DMS153 (cell line): Measurements from ENCODE around the gene KRTAP5-10.
"Not testable (repeated sequence)": the region's sequence is repeated elsewhere in the genome, so short reads cannot be mapped to it uniquely, and the experiment has no call there.

ENCODE experiments used
- DNase-seq: peaks from one replicate; lab custom pipeline; 2025; lab: John Stamatoyannopoulos, UW

Gene KRTAP5-10

DNA sequence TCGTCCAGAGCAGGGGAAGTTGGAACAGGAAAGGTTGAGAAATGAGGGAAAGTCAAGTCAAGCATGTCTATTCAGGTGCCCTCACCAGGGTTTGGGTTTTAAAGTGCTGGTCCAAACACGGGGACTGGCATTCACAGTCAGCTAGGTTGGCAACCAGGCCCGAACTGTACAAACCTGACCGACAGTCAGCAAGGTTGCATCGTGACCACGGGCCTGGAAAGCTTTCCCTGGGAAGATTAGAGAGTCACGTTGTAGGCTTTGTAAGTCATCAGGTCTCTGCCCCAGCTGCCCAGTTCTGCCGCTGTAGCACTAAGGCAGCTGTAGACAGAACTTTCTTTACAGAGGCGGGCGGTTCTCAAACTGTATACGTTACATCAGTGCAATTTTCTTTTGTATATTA, 7.4 kb downstream of the KRTAP5-10 start:
- DNase-seq: no peak

DNA sequence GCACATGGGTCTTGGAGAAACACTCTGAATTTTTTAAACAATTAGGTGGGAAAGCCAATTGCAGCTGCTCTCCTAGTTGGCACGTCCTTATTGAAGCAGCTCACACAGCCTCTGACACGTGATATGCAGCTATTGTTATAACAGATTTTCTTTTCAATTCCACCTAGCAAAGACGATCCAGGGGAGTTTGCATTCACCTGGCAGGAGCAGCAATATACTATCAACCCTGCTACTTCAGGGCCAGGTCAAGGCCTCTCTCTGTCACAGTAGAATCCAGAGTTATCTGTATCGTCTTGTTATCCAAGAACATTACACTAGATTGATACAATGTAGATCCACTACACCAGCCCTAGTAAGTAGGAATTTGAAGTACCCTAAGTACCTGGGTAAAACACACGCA, 9.1 kb downstream of the KRTAP5-10 start:
- no peak for DNase-seq

GRCh38 chr11:71575723-71576424, 10.5 kb downstream of the KRTAP5-10 start:
- no peak for DNase-seq

GRCh38 chr11:71576688-71577465, 11.5 kb downstream of the KRTAP5-10 start:
- DNase-seq: not testable (repeated sequence)

DNA sequence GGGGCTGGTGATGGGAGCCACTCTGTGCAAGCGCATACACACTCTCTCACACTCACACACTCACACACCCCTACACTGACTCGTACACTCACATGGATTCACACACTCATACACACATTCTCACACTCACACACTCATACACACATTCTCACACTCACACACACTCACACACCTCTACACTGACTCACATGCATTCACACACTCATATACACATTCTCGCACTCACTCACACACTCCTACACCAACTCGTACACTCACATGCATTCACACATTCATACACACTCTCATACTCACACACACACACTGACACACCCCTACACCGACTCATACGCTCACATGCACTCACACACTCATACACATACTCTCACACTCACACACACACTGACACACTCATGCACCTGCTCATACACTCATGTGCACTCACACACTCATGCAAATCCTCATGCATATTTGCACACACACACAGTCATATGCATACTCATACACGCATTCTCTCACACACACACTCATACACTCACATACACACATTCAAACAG, 12.2 kb downstream of the KRTAP5-10 start:
- DNase-seq: no peak

DNA sequence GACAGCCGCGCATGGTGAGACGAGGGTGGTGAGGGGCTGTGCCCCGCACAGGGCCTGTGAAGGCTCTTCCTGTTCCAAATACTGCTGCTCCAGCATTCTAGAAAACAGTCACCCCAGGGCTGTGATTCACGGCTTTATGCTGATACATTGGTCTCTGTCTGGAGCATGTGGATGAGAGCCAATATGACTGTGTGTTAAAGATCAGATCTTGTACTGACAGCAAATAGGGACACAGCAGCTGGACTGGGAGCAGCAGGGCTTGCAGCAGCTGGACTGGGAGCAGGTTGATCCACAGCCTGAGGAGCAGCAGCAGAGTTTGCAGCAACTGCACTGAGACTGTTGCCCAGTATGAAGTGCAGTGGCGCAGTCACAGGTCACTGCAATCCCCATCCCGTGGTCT, 14.2 kb downstream of the KRTAP5-10 start:
- not testable (repeated sequence) for DNase-seq

DNA sequence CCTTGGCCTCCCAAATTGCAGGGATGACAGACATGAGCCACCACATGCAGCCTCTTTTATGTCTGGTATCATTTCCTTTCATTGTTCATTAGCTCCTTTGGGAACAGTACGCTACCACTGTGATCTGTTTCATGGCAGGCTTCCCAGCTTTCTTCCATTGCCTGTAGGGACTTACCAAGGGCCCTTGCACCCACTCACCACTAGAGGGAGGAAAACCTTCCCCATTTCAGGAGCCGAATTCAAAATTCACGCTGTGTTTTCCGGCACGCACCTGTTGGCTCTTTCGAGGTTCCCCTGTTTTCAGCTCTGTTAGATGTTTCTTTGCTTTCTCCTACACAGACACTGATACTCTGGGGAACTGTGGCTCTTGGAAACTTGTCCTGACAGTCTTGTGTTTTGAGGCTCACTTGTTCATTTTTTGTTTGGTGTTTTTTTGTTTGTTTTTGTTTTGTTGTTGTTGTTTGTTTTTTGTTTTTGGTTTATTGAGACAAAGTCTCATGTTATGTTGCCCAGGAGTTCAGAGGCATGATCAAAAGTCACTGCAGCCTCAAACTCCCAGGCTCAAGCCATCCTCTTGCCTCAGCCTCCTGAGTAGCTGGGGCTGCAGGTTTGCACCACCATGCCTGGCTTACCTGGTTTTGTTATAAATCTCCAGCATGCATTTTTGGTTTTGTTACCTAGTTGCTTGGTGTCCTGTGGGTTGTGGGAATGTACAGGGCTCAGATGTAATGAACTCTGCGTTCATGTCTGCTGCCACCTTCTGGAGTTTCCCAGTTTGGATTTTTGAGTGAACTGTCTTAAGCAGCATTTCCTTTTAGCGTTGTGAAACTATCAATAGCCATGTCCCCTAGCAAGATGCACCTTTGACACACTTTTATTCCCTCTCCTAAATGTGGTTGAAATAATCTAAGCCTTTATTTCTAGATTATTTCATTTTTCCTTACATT, 15.0 kb downstream of the KRTAP5-10 start:
- DNase-seq: peak; percentile 83

DNA sequence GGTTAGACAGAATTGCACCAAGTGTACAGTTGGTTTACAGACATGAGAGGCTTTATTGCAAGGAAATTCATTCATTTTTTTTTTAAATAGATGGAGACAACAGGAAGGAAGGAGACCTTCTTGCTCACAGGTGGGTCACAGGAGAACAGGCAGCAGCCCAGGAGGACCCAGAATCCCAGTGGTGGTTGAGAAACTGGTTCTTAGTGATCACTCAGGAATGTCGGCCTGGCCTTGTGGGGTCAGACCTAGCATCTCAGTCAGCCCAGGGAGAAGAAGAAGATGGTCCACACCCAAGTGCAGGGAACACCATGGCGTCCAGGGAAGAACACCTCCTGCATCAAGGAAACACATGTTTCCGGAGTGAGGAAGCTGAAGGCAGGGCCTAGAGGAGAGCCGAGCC, 16.5 kb downstream of the KRTAP5-10 start:
- DNase-seq: no peak

- no peak for DNase-seq
Measured at GRCh38 chr11:71582309-71582895, 17.0 kb downstream of the KRTAP5-10 start, which contains the start of gene KRTAP5-11. Gene KRTAP5-11 (minus strand): TSS chr11:71582875. CDS start chr11:71582837, 38 bp downstream.

DNA sequence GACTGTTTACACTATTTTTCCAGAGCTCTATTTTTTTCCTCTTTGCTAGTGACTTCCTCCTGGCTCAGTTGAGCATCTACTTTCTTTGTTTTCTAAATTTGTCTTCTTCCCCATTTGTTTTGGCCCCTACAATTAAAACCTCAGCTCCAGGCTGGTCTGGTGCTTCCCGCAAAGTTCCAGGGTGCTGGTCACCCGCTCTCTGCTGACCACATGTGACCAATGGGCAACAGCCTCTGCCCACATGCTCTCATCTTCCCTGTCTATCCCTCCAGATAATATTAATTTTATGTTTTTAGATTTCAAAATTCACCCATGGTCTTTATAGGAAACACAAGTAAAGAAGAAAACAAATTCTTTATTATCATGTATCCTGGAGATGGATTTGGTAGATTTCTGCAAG, 17.6 kb downstream of the KRTAP5-10 start:
- DNase-seq: not testable (repeated sequence)

DNA sequence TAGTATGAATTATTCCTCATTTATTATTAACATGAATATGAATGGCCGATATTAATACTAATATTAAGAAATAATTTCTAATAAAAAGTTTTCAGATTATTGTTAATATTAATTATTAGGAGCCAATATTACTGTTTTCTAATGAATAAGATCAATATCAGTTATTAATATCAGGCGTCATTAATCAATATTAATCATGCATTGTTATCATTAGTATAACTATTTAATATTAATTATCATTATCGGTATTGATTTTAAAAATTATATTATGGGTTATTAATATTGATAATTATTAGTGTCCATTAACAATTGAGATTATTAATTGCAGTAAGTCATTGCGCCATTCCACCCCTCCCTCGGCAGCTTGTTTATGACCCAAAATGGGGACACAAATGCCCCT, 20.3 kb downstream of the KRTAP5-10 start:
- DNase-seq: not testable (repeated sequence)

DNA sequence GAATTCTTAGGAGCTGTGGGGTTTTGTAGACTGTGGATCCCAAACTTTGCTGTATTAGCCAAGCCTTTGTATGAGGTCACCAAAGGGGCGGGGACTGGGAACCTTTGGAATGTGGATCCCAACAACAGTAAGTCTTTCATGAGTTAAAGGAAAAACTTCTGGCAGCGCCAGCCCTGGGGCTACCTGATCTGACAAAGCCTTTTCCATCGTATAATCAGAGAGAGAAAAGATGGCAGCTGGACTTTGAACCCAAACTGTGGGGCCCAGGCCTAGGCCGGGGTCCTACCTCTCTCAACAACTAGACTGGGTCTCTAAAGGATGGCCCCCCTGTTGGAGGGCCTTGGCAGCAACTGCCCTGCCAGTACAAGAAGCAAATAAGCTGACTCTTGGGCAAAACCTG, 23.0 kb downstream of the KRTAP5-10 start:
- DNase-seq: not testable (repeated sequence)

DNA sequence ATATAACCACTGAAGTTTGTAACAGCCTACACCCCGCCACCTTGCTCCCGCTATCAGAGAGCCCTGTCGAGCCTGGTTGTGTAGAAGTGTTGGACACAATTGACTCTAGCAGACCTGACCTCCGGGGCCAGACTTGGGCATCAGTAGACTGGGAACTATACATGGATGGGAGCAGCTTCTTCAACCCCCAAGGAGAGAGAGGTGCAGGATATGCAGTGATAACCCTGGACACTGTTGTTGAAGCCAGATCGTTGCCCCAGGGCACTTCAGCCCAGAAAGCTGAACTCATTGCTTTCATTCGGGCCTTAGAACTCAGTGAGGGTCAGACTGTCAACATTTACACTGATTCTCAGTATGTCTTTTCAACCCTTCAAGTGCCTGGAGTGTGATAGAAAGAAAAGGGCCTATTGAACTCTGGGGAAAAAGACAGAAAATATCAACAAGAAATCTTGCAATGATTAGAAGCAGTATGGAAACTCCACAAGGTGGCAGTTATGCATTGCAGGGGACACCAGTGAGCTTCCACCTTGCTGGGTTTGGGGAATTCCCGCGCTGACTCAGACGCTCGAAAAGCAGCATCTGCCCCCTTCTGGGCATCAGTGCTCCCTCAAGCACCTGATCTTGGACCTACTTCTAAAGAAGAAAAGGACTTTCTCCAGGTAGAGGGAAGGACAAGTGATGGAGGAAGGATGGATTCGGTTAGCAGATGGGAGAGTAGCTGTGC, 23.6 kb downstream of the KRTAP5-10 start:
- DNase-seq: not testable (repeated sequence)

GRCh38 chr11:71589546-71589920, 24.2 kb downstream of the KRTAP5-10 start:
- not testable (repeated sequence) for DNase-seq

GRCh38 chr11:71603221-71603620, 37.9 kb downstream of the KRTAP5-10 start:
- DNase-seq: not testable (repeated sequence)

- not testable (repeated sequence) for DNase-seq
Measured at GRCh38 chr11:71604798-71605488, 39.6 kb downstream of the KRTAP5-10 start.

GRCh38 chr11:71606853-71607519, 41.6 kb downstream of the KRTAP5-10 start:
- not testable (repeated sequence) for DNase-seq

DNA sequence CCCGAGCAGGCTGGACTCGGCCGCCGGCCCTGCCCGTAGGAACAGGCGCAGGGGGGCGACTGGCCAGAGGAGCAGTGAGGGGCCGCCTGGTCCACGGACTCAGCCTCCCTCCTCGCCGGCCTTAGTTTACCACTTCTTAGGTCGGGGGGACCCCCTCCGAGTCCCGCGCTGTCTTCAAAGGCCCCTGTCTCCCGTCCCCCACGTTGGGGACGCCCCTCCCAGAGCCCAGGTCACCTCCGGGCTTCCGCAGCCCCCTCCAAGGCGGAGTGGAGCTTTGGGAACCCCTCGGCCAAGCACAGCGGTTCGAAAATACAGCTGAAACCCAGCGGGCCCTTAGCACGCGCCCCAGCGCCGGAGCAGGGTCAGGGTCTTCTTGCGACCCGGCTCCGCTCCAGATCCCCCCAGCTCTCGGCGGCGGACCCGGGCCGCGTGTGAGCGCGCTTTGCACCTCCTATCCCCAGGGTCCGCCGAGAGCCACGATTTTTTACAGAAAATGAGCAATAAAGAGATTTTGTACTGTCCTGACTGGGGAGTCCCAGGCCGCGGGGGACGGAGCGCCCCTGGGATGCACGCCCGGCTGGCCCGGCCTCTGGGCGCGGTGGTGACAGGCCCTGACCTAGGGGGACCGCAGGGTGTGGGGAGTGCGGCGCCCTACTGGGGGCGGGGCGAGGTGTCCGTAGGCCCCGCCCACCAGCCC, 42.3 kb downstream of the KRTAP5-10 start:
- not testable (repeated sequence) for DNase-seq

GRCh38 chr11:71608272-71608671, 42.9 kb downstream of the KRTAP5-10 start:
- not testable (repeated sequence) for DNase-seq
